GM18498 (cell line): ENCODE data around the gene SLC35B3.
"Not testable (repeated sequence)": the region's sequence is repeated elsewhere in the genome, so short reads cannot be mapped to it uniquely, and the experiment has no call there.

Experiments
- ATAC-seq: cut with Tn5 transposase; IDR thresholded peaks from one replicate; pipeline ENCODE4 v1.9.1; 2021; ENCODE audit warnings: mild to moderate bottlenecking, moderate library complexity; ENCODE audit not compliant: unreplicated experiment

SLC35B3 gene

DNA sequence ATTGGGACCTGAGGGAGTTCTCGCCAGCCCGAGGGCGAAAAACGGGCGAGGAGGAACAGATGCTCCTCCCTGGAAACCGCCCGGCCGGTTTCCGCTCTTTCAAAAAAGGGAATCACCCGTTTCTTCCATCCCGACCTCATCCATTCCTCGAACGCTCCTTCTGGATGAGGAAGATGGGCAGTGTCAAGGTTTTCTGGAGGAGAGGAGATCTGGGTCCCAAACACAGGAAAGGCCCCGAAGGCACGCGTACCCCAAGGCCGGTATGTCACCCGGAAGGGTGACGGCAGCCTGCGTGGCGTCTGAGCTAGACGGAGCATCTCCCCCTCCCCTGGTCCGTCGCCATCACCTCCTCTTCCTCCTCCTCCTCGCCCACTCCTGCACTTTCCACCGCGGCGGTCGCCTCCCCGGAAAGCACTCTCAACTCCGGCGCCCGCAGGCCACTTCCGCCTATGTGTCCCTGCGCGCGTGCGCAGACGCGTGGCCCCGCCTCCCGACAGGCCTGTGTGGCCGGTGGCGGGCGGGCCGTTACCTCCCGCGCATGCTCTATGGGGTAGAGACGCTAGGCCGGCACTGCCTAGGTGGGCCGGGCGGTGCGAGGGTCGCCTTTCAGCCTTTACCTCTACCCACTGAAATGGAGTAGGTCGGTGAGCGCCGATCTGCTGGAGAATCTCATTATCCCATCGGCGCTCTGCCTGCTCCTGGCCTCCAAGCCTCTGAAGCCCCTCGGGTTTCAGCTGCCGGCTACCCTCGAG lies at the start of gene SLC35B3:
Gene SLC35B3, minus strand, starts transcription at position 453 of the 752 bp plus-strand sequence.
- ATAC-seq: peak; percentile 97

DNA sequence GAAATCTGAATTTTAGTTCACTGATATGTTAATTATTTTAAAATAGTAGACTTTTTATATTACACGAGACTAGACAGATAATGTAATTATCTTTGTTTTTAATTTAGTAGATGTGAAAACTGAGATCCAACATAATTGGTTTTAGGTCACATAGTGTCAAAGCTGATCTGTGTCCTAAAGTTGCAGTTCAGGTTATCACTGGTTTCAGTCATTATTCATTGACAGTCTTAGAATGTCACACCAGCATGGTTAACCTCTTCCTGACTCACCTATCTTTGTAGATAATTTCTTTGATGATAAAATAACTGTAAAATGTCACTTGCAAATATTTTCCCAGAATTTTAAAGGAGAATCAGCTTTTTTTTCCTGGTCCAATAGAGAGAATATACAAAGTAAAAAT lies 48.3 kb upstream of the SLC35B3 start:
- no peak for ATAC-seq

DNA sequence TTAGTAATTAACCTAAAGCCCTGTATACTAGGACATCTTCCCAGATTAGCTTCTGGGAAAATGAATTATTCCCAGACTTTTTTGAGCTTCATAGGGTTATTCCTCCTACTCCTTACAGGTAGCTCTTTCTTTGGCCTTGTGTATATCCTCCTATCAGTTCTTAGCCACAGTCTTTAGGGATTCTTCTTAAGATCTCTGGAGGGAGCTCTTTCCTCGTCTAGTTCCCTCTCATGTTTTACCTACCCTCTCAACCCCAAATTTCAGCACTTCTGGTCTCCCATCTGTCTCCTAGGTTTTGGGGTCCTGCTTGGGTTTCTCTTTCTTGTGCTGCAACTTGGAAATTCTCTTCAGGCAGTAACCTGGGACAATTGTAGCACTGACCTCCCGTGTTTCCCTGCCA lies 46.4 kb upstream of the SLC35B3 start:
- ATAC-seq: peak; percentile 87

DNA sequence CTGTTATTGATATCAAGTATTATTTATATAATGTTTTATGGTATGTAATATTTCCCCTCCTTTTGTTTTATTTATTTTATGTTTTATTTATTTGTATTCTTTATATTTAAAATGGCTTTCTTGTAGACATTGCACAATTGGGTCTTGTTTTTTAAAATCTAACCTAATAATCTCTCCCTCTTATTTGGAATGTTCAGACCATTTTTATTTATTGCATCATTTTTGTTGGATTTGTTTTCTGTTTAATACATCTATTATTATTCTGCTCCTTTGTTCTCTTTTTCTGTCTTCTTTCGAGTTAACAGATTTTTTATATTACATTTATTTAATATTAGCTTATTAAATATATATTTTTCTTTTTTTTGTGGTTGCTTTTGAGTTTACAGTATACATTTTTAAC lies 43.1 kb upstream of the SLC35B3 start:
- ATAC-seq: no peak

DNA sequence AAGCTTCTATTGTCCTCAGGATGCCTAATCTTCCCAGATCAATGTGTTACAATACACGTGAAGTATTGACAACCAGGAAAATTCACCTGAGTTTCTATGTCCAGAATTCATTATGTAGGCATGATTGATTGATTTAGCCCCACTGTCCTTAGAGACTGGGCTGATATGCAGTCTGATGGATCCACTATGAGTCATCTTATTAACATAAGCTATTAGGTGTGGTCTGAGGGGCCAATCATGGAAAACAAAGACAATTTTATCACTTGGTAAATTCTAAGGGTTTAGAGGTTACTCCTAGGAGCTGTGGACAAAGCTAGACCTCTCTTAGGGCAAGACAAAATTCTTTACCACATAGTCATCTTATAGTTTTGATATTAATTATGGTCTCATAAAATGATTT lies 41.3 kb upstream of the SLC35B3 start:
- no peak for ATAC-seq

DNA sequence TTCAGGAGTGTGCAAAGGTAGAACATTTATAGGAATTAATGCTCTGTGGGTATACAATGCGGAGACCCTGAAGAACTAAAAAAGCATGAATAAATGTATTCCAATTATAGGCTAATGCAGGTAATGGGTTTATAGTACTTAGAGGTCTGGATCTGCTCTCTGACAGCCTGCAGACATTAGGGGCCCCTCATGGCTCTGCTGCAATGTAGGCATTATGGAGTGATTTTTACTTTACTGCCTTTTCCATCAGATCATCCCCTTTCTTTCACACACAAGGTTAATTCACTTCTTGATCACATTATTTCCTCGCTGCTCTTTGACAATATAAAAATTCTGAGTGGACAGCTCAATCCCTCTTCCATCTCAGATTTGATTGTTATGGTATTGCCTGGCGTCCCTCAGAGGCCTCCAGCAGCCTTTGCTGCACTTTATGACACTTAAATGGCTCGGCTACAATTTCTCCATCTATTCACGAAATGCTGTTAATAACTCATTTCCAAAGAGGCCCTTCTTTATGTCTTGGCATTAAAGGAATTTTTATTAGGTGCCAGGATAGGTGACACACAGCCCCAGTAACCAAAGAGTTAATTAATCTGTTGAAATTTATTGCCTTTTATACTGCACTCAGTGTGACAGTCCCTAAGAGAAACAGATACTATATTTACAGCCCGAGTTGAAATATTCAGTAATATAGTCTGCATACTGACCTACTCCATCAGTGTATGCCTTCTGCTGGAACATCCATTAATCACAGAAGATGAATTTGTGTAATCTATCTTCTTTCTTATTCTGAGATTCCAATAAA lies 33.4 kb upstream of the SLC35B3 start:
- no peak for ATAC-seq

DNA sequence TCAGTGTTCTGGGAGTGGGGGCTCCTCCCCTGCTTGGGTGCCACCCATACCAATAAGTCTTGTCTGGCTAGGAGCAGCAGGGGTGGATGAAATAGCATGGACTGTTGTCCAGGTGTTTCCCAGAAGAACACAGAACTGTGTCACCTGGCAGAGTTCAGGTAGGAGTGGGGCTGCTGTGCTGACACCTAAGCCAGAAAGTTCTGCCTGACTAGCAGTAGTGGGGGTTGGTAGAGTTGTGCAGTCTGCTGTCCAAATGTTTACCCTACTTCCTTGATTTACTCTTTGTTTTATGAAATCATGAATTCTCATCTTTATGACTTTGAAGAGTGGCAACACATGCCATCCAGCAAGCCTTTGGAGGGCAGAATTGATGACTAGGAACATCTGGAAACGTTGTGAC lies 27.3 kb upstream of the SLC35B3 start:
- no peak for ATAC-seq

DNA sequence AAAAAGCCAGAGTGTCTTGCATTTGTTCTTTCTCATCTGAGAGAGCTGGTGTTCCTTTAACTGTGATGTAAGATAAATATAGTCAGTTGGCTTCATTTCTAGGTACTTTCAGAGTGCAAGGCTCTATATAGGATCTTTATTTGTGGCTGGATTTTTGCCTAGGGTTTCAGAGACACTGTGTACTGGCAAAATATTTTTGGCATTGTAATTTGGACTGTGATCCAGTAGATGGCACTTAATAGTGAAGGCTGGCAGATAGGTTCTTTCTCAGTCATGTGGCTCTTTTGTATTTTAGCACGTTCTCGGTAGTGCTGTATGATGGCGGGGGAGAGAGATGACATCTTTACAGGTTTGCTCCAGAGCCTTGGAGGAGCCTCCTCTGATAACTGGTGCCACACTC lies 26.8 kb upstream of the SLC35B3 start:
- ATAC-seq: no peak

DNA sequence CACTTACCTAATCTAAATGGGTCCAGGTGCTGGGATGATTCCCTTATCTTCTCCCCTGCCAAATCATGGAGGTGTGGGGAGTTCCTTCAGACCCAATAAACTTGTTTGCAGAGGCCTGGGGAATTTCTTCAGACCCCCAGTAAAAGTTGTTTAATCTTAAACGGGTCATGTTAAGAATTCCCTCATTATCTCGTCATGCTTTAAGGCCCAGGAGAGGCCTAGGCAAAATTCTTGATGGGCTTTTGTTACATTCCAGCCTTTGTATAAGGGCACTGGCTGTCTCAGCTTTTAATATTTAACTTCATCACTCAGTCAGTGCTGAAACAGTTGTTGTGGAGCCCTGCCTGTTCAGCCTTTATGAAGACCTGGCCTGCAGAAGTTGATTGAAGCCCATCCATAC lies 11.0 kb upstream of the SLC35B3 start:
- ATAC-seq: no peak

DNA sequence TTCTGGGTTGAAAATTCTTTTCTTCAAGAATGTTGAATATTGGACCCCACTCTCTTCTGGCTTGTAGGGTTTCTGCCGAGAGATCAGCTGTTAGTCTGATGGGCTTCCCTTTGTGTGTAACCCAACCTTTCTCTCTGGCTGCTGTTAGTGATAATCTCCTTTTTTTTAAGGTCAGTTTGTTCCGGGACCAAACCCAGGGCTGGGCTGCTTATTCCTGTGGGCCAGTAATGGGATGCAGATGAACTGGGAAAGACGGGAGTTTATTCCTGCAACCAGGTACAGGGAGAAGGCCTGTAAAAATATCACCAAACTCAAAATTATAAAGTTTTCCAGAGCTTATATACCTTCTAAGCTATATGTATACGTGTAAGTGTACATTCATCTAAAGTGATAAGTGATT lies 10.6 kb upstream of the SLC35B3 start:
- ATAC-seq: not testable (repeated sequence)

DNA sequence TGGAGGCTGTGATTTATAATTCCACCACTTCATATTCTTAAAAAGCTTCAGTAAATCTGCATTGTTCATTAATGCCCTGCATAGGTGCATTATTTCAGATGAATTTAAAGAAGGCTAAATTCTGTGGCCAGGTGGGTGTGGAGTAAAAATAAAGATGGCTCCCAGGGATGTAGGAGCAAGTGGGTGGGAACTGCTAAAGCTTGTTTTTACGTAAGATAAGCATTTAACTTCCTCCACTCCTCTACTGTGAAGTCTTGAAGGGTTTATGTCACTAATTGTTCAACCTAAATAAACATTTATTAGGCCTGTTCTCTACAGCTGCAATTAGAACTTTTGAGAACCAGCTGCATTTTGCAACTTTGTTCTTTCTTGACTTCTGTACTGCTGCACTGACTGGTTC lies 6.8 kb upstream of the SLC35B3 start:
- ATAC-seq: no peak

DNA sequence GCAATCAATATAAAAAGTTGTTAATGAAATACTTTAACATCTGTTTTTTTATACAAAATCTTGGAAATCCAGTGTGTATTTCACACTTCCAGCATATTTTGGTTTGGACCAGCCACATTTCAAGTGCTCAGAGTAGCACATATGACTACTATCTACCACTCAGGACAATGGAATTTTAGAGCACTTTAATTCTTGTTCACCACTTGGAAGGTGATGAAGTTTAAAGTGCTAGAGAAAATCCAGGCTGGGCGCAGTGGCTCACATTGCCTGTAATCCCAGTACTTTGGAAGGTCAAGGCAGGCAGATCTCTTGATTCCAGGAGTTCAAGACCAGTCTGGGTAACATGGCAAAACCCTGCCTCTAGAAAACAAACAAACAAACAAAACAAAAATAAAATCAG lies 6.1 kb upstream of the SLC35B3 start:
- ATAC-seq: no peak

DNA sequence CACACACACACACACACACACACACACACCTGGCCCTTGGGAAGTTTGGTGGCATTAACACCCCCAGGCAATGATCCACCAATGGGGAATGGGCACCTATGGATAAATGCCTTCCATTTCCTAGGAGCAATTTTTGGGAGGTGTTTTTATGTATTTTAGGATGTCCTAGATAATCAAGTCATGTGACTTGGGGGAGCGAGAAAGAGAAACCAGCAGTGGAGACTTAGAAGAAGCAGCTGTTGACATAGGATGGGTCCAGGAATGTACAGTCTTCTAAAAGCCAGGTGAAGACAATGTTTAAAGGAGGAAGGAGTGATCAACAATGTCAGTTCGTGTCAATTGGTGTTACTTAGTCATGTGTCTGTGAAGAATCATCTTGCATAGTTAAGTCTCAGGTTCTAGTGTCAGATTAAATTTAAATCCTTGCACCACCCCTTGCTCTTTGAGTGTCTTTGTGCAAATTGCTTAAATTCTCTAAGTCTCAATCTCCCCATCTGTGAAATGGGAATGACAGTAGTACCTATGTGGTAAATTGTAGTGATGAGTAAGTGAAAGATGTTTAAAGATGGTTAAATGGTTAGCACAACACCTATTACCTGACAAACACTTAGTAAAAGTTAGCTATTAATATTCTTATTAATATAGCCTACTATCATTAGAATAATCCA lies 4.4 kb upstream of the SLC35B3 start:
- ATAC-seq: no peak

DNA sequence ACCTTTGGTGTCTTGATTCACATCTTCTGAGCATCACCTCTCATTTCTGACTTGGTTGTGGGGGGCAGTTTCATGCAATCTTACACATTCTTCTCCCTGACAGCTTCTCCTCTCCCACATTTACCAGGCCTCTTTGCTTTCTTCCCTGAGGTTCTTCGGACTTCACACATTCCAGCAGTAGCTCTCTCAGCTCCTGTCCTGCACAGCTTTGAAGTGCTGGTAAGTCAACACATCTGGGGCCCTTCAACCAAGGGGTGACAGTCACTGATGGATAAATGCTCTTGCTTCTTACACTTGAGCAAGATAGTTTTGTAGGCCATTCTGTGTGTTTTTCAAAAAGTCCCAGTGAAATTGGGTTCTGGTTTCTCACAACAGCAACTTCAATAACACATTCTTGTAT lies 2.5 kb upstream of the SLC35B3 start:
- ATAC-seq: no peak

DNA sequence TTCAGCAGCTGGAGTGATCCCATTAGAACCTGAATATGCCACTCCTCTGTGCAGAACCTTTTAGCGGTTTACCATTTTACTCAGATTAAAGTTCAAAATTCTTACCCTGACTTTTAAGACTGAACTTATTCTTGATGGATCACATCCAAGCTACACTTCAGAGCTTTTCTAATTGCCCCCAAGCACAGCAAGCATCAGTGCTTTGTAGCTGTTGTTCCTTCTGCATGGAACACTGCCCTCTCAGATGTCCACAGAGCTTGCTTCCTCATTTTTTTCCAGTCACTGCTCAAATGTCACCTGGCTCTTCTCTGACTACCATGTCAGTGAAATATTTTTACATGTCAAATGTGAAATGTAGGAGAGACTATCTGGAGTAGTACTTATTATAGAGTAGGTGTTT lies 1.6 kb upstream of the SLC35B3 start:
- no peak for ATAC-seq

DNA sequence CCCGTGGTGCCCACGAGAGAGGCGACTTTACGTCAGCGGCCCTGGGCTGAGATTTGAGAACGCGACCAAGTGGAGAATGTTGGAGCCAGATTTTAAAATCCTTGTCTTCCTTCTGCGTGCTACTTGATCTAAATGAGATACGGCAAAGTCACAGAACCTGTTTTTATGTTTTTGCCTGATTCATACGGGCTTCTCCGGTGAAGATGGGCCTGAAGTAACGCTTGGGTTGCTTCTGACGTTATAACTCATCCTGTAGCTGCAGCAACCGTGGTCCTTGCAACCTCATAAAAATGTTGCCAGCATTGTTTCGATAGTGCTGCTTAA lies 462 bp upstream of the SLC35B3 start:
- no peak for ATAC-seq

DNA sequence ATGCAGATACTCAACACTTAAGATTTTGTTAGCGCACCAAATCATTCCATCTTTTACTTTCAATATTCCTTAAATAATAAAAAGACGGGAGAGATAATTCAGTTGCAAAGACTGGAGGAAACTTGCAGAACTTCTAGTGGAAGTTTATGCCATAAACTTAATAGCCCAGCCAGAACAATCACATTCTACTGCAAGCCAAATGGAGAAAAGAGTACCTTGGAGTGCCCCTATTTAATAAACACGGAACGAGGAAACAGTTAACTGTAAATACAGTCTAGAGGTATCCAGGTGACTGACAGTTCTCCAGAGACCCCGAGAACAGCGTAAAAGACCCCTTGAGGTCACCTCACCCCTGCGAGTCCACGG lies 635 bp downstream of the SLC35B3 start:
- peak; percentile 27 for ATAC-seq

DNA sequence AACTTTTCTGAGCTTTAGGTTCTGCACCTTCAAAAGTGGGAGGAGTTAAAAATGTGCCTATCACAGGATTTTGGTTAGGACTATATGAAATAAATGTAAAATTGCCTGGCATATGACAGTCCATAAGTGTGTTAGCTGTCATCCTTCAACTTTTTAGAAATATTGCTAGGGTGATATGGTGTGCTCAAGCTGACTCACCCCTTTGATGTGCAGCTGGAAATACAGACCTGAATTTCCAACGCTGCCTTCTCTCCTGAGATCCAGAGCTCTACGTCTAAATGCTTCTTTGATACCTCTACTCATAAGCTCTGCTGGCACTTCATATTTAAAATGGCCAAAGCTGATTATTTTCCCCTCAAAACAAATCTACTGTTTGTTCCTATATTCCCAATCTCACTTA lies 2.7 kb downstream of the SLC35B3 start:
- no peak for ATAC-seq

DNA sequence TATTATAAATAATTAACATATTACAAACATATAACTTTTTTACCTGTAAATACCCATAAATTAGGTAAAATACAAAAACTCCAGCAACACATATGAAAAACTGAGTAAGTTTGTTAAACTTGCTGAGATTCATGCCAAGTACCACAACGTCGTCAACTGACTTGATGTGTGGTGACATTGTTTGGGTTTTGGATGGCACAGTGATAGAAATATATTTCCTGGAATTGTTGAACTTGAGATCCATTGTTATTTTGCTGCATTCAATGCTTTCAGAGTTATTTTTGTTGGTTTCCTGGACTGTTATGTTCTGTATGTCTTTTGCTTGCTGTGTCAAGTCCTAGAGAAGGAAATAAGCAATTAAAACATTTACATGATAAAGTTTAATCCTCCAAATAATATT lies 5.5 kb downstream of the SLC35B3 start:
- no peak for ATAC-seq

DNA sequence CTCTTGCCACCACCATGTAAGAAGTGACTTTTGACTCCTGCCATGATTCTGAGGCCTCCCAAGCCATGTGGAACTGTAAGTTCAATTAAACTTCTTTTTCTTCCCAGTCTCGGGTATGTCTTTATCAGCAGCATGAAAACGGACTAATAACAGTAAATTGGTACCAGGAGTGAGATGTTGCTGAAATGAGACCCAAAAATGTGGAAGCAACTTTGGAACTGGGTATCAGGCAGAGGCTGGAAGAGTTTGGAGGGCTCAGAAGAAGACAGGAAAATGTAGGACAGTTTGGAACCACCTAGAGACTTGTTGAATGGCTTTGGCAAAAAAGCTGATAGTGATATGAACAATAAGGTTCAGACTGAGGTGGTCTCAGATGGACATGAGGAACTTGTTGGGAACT lies 8.8 kb downstream of the SLC35B3 start:
- not testable (repeated sequence) for ATAC-seq

DNA sequence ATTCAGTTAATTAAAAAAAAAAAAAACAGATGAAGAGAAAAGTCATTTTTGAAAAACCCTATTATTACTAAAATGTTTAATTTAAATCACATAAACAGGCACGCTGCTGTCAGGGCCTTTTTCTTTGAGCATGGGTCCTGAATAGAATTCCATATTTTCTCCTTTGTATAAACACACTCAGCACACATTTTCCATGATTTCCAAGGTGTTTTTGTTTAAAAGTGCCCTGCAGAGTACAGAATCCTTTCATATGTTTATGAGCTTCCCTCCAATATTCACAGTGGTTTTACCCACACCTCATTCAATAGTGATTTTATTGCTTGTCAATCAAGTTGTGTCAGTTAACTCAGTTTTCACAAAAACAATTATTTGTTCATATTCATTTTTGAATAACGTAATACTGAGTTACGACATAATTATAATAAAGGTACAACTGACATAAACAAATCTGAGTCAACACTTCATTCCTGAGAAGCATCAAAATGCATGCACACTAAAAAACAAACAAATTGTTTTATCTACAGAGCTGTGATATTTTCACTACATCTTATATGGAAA lies 15.2 kb downstream of the SLC35B3 start:
- ATAC-seq: no peak

DNA sequence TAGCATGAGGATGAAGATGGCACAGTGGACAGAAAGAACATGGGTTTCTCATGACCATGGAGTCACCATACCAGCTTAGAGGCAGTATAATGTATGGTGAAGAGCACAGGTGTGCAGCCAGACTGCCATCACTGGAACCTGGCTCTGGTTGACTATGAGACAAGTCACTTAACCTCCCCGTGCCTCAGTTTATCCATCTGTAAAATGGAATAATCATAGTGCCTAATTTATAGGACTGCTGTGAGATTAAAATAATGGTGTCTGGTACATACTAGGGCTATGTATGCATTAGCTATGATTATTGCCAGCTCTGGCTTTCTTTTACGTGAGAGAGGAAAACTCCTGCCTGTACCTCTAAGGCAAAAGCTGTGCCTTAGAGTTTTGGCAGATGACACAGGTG lies 19.4 kb downstream of the SLC35B3 start:
- no peak for ATAC-seq
